AG04450 (cell line): Measurements from ENCODE around the gene LMNB1. TPM values are rescaled to one million over a fixed set of nuclear protein-coding genes. Genes with fewer than 3 reads are reported as not detected.
A peak's percentile ranks its signal among the peaks of the same experiment; 100 is the strongest.

Experiments used
- CTCF ChIA-PET: fragments of 300-600, 350-600 bp; formaldehyde crosslinking; extraction: SDS; loops from one replicate; lab custom pipeline; 2022; ENCODE audit warnings: antibody characterized with exemption, inconsistent platforms; lab: Charles Lee
- POLR2A ChIA-PET: fragments of 350-600 bp; formaldehyde crosslinking; extraction: SDS; loops from one replicate; lab custom pipeline; 2021; ENCODE audit warnings: antibody characterized with exemption, inconsistent platforms; lab: Yijun Ruan, JAX
- DNase-seq: peaks from one replicate; pipeline ENCODE4 v3.0.0-alpha.2; 2011; ENCODE audit warnings: low read depth, low spot score
- H3K27ac ChIP-seq: one replicate; pipeline ENCODE4 v1.5.1; 2012; ENCODE audit warnings: low read depth, low read length, control low read depth
- H3K27me3 ChIP-seq: one replicate; pipeline ENCODE4 v1.6.0; 2012; ENCODE audit warnings: low read length; ENCODE audit not compliant: control insufficient read depth, insufficient read depth
- H3K4me3 ChIP-seq: 2 replicates; pipeline ENCODE4 v1.5.1; 2011; ENCODE audit warnings: mild to moderate bottlenecking, low read depth, low read length, control low read depth
- H3K9me3 ChIP-seq: 2 replicates; pipeline ENCODE4 v1.5.1; 2012; ENCODE audit warnings: low read length; ENCODE audit not compliant: control insufficient read depth, insufficient read depth
- CTCF ChIP-seq: IDR thresholded peaks from 2 replicates; pipeline ENCODE4 v1.5.1; 2011; ENCODE audit warnings: low read depth, low read length, control low read depth, inconsistent platforms
- polyA plus RNA-seq: library from polyadenylated mRNA; depleted of rRNA; stranded (reverse); fragments of >200 nt; gene quantifications from 2 replicates; pipeline ENCODE4 v1.2.3, GENCODE V29; 2011

LMNB1 gene
- polyA plus RNA-seq, 1 experiment: 17.2 TPM

DNA sequence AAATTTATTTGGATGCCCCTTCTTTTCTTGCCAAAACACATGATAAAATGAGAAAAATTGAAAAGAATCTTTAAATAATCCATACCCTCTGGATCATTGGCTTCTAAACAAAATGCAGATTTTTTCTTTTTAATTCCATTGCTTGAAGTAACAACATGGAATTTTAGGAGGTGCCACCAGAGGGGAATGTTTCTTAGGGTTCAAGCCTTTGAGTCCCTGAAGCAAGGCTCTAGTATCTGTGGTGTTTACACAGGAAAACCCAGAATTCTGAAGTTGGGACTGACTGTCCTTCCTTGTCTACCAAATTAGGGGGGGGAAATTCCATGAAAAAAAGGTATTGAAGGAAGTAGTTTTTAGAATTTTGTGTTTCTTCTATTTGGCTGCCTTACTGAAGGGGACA is 69.4 kb downstream of the LMNB1 start:
- Histone ChIP-seq H3K27ac (no peak overlapping the region), H3K9me3 (no peaks in the 10 kb centered on the region), H3K4me3 (no peak overlapping the region), H3K27me3 (no peaks in the 10 kb centered on the region)
- ChIA-PET CTCF (interaction anchor here (0.8 to 1.3 kb wide), 2 partner anchors 9 to 183 kb away, joined by 3 to 9 read pairs; no protein-coding TSS in a partner anchor), POLR2A (interaction anchor here (1.0 kb wide), 1 partner anchor 183 kb away, joined by 3 read pairs; no protein-coding TSS in a partner anchor)
- no peak for DNase-seq
- TF ChIP-seq CTCF: peak; percentile 33

DNA sequence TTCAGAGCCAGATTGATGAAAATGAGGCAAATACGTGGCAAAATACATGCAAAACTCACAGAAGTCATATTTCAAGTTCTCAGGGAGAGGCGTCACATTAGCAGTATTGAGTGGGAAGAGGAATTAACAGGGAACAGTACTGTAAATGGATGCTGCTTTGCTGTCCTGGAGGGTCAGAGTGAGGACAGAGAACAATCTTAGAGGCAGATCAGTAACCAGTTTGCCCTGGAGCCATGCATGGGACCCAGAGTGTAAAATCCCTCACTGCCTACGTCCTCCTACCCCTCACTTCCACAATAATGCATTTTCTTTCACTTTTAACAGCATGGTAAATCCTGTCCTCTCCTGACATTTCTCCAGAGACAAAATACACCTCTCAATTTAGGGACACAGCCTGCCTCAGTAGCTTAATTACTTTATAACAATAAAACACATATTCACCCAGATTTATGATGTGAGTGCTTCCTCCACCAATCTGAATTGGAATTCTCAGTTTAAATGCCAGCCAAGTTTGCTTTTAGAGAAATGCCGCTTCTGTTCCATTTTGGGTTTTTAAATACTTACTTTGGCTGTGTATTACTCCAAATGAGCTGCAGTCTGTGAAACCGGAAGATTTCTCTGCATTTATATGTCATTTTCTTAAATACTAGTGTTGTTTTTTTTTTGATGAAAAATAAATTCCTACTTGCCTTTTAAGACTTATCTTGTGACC is 70.0 kb downstream of the LMNB1 start:
- Histone ChIP-seq H3K27me3 (no peaks in the 10 kb centered on the region), H3K4me3 (no peak overlapping the region), H3K9me3 (no peaks in the 10 kb centered on the region), H3K27ac (no peak overlapping the region)
- POLR2A ChIA-PET: no interaction called here
- no peak for TF ChIP-seq CTCF
- CTCF ChIA-PET: interaction anchor here (0.6 to 0.7 kb wide), 2 partner anchors 8 to 18 kb away, joined by 4 to 6 read pairs; no protein-coding TSS in a partner anchor
- DNase-seq: no peak

GRCh38 chr5:126847456-126847820 is 70.5 kb downstream of the LMNB1 start:
- ChIA-PET POLR2A (no interaction called here), CTCF (interaction anchor here (0.6 to 0.7 kb wide), 2 partner anchors 9 to 18 kb away, joined by 4 to 6 read pairs; no protein-coding TSS in a partner anchor)

DNA sequence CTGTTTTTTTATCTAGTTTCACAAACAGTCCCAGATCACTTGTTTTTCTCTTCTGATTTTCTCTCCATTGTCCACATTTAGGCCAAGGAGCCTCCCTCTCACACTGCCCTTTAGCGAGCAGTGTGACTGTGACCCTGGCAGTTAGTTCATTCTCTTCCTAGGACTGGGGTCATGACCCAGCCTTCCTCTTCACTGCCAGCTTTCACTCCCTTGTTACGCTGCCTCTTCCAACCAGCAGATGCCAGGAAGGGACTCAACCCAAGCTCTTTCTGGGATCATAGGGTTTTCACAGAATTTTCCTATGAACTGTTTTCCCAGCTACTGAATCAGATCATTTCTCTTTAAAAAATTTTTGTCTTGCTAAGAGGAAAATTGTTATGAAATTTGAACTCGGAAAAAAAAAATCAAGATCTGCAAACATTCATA is 70.9 kb downstream of the LMNB1 start:
- H3K27me3 ChIP-seq: no peaks in the 10 kb centered on the region
- H3K27ac ChIP-seq: no peak overlapping the region
- DNase-seq: no peak
- no peaks in the 10 kb centered on the region for H3K9me3 ChIP-seq
- no peak for TF ChIP-seq CTCF
- H3K4me3 ChIP-seq: no peak overlapping the region
- CTCF ChIA-PET: interaction anchor here (0.6 to 0.7 kb wide), 2 partner anchors 9 to 18 kb away, joined by 4 to 6 read pairs; no protein-coding TSS in a partner anchor
- POLR2A ChIA-PET: no interaction called here

More at GRCh38 chr5:126847456-126847820, 70.5 kb downstream of the LMNB1 start:
- no peak for TF ChIP-seq CTCF
- no peaks in the 10 kb centered on the region for H3K27me3 ChIP-seq
- DNase-seq: no peak
- H3K9me3 ChIP-seq: no peaks in the 10 kb centered on the region
- no peak overlapping the region for H3K27ac ChIP-seq
- no peak overlapping the region for H3K4me3 ChIP-seq

- ChIA-PET POLR2A (no interaction called here), CTCF (interaction anchor here (0.6 kb wide), 1 partner anchor 228 kb away, joined by 4 read pairs; no protein-coding TSS in a partner anchor)
Observed at GRCh38 chr5:126848253-126848652, 71.3 kb downstream of the LMNB1 start.

More at GRCh38 chr5:126848253-126848652, 71.3 kb downstream of the LMNB1 start:
- no peaks in the 10 kb centered on the region for H3K27me3 ChIP-seq
- no peak overlapping the region for H3K4me3 ChIP-seq
- TF ChIP-seq CTCF: no peak
- H3K9me3 ChIP-seq: no peaks in the 10 kb centered on the region
- no peak overlapping the region for H3K27ac ChIP-seq
- DNase-seq: no peak
